Measurements from ENCODE around the gene ADAMTS10.

The ADAMTS10 gene

DNA sequence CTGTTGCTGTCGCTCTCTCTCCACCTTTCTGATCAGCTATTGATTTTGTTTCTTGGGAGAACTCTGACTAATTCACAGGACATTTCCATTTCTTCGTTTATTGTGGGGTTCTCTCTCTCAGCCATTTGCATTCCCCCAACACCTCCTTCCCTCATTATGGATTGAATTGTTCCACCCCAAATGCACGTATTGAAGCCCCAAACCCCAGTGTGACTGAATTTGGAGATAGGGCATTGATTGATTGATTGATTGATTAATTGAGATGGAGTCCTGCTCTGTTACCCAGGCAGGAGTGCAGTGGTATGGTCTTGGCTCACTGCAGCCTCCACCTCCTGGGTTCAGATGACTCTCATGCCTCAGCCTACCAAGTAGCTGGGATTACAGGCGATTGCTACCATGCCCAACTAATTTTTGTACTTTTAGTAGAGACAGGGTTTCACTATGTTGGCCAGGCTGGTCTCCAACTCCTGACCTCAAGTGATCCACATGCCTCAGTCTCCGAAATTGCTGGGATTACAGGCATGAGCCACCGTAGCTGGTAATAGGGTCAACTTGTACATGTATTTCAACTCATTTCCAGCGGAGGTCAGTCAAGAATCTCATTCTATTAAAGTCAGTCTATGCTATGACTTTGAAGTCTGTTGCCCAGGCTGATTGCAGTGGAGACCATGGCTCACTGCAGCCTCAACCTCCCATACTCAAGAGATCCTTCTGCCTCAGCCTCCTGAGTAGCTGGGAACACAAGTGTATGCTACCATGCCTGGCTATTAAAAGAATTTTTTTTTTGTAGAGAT is 33.5 kb upstream of the ADAMTS10 start:
- no peak overlapping the region for H3K4me3 ChIP-seq (ENCODE audit: low read depth, low read length)
- TF ChIP-seq, protein P1, sequence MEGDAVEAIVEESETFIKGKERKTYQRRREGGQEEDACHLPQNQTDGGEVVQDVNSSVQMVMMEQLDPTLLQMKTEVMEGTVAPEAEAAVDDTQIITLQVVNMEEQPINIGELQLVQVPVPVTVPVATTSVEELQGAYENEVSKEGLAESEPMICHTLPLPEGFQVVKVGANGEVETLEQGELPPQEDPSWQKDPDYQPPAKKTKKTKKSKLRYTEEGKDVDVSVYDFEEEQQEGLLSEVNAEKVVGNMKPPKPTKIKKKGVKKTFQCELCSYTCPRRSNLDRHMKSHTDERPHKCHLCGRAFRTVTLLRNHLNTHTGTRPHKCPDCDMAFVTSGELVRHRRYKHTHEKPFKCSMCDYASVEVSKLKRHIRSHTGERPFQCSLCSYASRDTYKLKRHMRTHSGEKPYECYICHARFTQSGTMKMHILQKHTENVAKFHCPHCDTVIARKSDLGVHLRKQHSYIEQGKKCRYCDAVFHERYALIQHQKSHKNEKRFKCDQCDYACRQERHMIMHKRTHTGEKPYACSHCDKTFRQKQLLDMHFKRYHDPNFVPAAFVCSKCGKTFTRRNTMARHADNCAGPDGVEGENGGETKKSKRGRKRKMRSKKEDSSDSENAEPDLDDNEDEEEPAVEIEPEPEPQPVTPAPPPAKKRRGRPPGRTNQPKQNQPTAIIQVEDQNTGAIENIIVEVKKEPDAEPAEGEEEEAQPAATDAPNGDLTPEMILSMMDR (IDR thresholded peaks at IDR 0.05; ENCODE audit: low read depth, low read length): no peak

DNA sequence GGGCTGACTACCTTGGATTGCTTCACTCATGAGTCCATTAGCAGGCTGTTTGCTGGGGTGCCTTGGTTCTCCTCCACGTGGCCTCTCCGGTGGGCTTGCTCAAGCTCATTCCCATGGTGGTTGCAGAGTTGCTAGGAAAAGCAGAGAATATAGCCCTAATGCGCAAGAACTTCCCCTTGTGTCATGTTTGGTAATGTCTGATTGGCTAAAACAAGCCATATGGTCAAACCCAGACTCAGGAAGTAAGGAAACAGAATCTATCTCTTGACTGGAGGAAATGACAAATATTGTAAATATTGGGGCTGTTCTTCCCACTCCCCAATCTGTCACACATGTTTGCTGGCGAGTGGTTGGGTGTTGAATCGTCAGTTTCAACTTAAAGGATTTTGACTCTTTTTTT is 32.0 kb upstream of the ADAMTS10 start:
- H3K4me3 ChIP-seq (ENCODE audit: low read depth, low read length): no peak overlapping the region
- TF ChIP-seq, protein P1 (IDR thresholded peaks at IDR 0.05; ENCODE audit: low read depth, low read length): no peak

DNA sequence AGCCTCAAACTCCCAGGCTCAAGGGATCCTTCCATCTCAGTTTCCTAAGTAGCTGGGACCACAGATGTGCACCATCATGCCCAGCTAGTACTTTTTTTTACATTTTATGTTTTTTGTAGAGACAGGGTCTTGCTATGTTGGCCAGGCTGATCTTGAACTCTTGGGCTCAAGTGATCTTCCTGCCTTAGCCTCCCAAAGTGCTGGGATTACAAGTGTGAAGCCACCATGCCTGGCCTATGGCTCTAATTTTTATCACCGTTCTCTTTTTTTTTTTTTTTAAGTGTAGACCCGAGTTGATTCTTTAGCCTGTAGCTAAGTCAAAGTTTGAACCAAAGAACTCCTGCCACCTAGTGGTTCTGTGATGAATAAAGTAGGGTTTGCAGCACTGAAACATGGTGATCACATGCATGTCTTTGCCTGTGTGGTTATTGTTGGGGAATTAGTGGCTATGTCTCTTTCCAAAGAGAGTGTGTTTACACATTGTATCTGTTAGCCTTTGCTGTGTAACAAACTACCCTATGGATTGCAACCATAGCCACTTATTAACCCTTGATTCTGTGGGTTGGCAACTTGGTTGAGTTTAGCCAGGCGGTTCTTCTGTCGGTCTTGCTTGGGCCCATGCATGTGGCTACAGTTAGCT is 31.5 kb upstream of the ADAMTS10 start:
- H3K4me3 ChIP-seq (ENCODE audit: low read depth, low read length): no peak overlapping the region
- TF ChIP-seq, protein P1 (IDR thresholded peaks at IDR 0.05; ENCODE audit: low read depth, low read length): peak; percentile 48; the same call in 1 of the 2 replicates

DNA sequence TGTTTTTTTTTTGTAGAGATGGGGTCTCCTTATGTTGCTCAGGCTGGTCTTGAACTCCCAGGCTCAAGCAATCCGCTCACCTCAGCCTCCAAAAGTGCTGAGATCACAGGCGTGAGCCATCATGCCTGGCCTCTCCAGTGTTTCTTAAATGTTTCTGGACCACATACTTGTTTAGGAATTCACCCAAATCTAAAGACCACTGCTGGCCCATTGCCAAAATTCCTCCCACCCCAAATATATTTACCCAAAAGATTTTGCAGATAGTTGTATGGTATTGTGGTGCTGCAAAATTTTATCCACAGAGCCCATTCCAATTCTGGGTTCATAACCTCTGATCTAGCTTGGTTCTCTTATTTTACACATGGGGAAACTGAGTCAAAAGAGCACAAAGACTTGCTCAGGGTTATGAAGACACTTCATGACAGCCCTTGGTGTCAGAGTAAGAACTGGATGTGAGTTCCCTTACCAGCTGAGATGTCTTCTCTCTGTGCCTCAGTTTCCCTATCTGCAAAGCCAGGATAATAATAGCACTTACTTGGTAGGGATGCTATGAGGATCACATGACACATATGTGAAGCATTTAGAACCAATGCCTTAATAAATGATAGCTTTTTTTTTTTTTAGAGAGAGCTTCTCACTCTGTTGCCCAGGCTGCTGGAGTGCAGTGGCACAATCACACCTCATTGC is 30.8 kb upstream of the ADAMTS10 start:
- TF ChIP-seq, protein P1 (IDR thresholded peaks at IDR 0.05; ENCODE audit: low read depth, low read length): no peak
- no peak overlapping the region for H3K4me3 ChIP-seq (ENCODE audit: low read depth, low read length)

DNA sequence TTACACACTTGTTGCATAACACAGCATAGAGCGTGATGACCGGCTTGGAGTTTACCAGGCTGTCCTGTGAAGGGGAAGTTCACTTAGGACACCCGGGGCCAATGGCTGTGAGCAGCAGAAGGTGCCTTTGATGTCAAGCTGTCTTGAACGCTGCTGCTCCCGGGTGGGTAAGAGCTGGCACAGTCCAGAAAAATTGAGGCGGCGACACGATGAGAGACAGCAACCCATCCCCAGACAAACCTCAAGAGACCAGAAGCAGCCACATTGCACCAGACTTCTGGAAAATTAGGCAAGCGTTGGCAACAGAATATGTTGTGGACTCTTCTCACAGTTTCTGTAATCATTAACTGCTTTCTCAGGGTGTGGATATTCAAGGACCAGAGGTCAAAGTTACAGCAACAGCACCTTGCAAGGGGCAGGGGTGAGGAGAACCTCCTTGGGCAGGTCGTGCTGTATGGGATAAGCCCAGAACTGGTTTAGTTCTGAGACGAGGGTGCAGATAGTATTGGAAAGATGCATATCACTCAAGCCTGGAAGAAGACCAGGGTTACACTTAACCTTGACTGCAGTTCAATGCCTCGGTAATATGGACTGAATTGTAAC is 30.0 kb upstream of the ADAMTS10 start:
- no peak overlapping the region for H3K4me3 ChIP-seq (ENCODE audit: low read depth, low read length)
- TF ChIP-seq, protein P1 (IDR thresholded peaks at IDR 0.05; ENCODE audit: low read depth, low read length): no peak

DNA sequence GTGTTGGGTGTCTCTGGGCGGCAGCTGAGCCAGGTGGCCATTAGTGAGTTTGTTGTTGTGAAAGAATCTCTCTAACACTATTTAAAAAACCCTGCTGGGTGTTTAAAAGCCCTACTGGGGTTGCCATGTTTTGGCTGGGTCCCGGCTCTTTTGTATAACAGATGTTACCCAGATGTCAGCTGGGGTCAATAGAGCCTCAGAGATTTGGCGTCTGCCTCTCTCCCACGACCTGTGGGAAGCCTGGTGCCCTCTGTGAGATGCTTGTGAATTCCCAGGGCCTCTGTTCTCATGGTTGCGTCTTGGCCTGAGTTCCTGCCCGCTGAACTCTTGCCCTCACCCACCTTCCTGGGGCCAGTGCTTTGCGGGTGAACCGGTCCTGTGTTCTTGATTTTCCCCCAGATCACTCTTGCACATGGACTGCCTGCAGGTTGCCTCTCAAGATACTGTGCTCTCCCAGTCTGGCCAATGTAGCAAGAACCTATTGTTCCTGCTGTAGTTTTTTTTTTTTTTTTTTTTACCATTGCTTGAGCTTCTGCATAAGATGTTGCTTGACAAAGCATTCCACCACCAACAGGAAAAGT is 29.4 kb upstream of the ADAMTS10 start:
- TF ChIP-seq, protein P1 (IDR thresholded peaks at IDR 0.05; ENCODE audit: low read depth, low read length): no peak

More for the DNA sequence above, 29.4 kb upstream of the ADAMTS10 start:
- H3K4me3 ChIP-seq (ENCODE audit: low read depth, low read length): no peak overlapping the region
